ENCODE data around the gene NMUR1.
"Not testable (repeated sequence)": the region's sequence is repeated elsewhere in the genome, so short reads cannot be mapped to it uniquely, and the experiment has no call there.

DNA sequence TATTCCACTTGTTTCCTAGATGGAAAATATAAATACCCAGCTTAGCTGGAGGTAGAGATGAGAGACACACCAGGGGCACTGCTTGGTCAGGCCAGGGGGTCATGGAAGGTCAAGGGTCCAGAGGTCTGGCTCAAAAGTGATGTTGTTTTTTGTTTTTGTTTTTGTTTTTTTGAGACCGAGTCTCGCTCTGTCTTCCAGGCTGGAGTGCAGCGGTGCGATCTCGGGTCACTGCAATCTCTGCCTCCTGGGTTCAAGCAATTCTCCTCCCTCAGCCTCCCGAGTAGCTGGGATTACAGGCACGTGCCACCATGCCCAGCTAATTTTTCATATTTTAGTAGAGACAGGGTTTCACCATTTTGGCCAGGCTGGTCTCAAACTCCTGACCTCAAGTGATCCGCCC lies 26.3 kb upstream of the NMUR1 start:
- TF ChIP-seq, protein P1, sequence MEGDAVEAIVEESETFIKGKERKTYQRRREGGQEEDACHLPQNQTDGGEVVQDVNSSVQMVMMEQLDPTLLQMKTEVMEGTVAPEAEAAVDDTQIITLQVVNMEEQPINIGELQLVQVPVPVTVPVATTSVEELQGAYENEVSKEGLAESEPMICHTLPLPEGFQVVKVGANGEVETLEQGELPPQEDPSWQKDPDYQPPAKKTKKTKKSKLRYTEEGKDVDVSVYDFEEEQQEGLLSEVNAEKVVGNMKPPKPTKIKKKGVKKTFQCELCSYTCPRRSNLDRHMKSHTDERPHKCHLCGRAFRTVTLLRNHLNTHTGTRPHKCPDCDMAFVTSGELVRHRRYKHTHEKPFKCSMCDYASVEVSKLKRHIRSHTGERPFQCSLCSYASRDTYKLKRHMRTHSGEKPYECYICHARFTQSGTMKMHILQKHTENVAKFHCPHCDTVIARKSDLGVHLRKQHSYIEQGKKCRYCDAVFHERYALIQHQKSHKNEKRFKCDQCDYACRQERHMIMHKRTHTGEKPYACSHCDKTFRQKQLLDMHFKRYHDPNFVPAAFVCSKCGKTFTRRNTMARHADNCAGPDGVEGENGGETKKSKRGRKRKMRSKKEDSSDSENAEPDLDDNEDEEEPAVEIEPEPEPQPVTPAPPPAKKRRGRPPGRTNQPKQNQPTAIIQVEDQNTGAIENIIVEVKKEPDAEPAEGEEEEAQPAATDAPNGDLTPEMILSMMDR (IDR thresholded peaks at IDR 0.05): not testable (repeated sequence)
- TF ChIP-seq EP300, POLR2A (IDR thresholded peaks at IDR 0.05): not testable (repeated sequence)

Data from tibial nerve (tissue), 4 donors.